NCI-H2029 treated with DMSO at 0.1 percent for 48 hours (cell line): ENCODE results near the gene DAZAP1.
"Not testable (repeated sequence)": the region's sequence is repeated elsewhere in the genome, so short reads cannot be mapped to it uniquely, and the experiment has no call there.

Experiments
- DNase-seq: peaks from one replicate; lab custom pipeline; 2025; lab: John Stamatoyannopoulos, UW

DAZAP1 gene

DNA sequence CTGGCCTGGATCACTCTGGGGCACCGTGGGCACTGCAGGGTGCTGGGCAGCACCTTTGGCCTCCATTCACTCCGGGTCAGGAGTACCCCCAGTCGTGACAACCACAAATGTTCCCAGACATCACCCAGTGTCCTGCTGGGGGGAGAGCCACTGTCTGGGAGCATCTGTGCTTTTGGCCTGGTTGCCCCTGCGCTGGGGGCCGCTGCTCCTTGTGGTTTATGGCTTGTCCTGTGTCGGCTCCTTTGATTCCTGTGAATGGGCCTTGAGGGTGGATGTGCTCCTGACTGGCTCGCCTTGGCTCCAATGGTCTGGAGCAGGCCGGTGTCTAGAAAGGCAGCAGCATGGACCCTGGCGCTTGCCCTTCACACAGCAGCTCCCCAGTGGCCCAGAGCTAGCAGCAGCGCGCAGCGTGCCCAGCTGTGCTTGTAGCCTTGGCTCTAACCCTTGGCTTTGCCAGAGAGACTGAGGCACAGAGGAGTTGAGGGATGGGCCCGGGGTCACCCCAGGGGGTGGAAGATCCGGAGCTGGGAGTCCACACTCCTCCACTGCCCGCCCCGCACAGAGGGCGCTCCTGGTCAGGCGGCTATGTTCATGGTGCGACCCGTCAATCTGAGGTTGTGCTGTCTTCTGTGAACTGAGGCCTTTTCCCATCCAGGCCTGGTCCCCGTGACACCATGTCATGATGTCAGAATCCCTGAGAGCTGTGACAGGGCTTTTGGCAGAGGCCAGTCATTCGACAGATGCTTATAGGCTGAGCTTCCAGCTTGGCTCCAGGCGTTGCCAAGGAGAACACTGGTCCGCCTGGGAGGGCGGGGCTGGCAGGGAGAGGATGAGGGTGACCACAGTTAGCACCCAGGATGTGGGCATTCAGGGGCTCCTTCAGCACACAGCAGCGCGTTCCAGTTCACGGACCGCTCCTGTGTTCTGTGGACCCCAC is 4.1 kb downstream of the DAZAP1 start:
- DNase-seq, result no peak

DNA sequence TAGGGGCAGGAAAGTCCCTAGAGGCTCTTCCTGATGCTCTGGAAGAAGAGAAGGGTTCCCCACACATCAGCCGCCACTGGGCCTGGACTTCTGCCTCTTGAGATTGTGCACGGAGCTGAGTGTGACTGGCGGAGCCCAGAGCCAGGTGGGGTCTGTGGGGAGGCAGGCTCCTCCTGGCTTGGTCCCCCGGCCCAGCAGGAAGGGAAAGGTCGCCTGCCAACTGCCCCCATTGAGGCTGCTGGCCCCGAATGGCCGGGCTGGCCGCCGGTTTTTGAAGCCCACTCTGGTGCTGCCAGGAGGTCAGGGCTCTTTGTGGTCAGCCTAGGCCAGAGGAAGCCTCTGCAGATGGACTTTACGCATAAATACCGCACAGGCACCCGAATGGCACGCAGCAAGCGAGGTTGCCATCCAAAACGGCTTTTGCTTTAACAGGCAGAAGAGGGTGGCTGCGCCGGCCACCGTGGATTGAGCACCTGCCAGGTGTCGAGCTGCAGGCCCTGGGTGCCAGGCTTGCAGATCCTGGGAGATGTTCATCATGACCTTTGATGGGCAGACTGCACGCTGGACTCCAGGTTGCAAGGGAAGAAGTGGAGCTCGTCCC is 5.0 kb downstream of the DAZAP1 start:
- DNase-seq, result no peak

DNA sequence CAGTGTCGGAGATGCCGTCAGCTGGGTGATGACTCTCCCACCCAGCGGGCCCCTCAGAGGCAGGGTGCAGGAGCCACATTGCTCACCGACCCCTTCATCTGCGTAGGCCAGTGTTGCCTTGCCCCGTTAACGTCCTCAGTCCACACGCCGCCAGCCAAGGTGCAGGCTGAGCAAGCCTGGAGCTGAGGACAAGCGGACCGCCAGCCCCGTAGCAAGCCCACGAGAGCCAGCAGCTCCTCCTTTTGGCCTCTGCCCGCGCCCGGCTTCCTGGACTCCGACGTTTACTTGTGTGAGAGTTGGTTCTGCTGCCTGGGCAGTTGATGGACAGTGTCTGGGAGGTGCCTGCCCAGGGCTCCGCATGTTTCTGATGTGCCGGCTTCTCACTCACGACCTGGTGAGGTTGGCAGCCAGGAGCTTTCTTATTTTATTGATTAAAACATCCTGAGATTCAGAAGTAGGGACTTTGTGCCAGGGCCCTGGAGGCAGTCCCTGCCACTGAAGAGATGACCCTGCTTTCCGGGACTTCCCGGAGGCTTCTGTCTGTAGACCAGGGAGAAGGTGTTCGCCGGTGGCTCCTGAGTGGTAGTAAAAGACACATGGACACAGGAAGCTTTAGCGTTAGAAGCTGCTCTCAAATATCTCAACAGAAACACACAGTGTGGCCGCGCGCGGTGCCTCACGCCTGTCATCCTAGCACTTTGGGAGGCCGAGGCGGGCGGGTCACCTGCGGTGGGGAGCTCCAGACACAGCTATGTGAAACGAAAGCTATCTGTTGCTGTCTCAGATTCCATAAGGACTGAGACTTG is 5.8 kb downstream of the DAZAP1 start:
- no peak for DNase-seq

DNA sequence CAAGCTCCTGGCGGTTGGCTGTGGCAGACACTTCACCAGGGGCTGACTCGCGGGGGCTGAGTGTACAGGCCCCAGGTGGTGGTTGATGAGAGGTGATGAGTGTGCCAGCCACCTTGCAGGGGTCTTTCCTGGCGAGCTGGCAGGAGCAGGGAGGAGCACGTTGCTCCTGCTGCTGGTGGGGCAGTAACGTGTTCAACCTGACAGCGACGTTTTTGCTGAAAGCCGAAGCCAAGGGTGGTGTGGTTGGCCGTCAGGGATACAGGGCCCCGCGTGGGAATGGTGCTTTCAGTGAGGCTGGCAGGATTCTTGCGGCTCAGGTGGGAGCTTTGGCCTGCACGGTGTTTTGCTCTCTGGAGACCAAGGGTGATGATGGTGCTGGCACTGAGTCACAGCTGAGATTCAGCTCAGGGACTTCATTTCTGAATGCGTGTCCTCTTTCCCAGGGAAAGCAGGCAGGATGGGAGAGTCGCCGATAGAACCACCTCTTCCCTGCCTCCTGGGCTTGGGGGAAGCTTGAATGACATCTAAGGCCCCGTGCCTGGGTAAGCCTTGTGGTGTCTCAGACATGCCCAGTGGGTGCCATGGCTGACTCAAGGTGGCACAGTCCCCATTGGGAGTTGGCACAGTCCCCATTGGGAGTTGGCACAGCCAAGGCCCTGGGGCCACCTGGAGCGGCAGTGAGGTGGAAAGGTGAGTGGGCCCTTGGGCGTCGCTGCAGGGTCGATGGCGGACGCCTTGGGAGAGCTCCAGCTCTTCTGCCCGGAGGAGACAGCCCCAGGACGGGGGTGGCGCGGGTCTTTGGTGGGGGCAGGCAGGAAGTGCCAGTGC is 8.8 kb downstream of the DAZAP1 start:
- no peak for DNase-seq

- DNase-seq, result no peak
Measured at GRCh38 chr19:1417145-1417544, 9.8 kb downstream of the DAZAP1 start.

GRCh38 chr19:1417681-1418495 is 10.5 kb downstream of the DAZAP1 start:
- DNase-seq, result no peak

DNA sequence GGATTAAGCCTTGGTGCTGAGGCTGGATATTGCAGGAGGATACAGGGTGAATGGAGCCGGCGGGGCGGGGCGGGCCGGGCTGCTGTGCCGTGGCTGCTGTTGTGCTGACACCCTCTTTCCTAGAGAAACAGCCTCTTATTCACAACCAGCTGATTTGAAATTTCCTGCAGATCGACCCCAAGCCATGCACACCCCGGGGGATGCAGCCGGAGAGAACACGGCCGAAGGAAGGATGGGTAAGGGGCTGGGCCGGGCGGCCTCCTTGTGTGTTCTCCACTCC is 11.1 kb downstream of the DAZAP1 start:
- DNase-seq, result no peak

GRCh38 chr19:1418951-1419738 is 11.8 kb downstream of the DAZAP1 start:
- no peak for DNase-seq

GRCh38 chr19:1420085-1420484 is 12.7 kb downstream of the DAZAP1 start:
- not testable (repeated sequence) for DNase-seq

GRCh38 chr19:1420590-1420989 is 13.2 kb downstream of the DAZAP1 start:
- no peak for DNase-seq

GRCh38 chr19:1421218-1421957 is 14.0 kb downstream of the DAZAP1 start:
- no peak for DNase-seq

DNA sequence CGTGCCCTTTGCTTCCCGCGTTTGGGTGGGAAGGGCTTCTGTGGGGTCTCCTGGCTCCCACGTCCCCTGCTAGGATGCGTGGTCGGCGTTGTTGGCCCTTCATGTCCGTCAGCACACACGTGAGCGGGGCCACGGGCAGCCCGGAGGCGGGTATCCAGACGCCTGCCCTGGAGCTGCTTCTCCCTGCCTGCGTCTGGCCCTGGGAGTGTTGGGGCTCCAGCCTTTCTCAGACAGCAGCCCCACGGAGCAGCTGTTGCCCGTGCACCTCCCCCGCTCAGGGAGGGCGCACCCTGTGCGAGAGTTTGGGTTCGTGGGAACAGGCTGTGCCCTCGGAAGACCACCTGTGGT is 14.5 kb downstream of the DAZAP1 start:
- DNase-seq, result no peak

GRCh38 chr19:1422360-1422759 is 15.0 kb downstream of the DAZAP1 start:
- no peak for DNase-seq

DNA sequence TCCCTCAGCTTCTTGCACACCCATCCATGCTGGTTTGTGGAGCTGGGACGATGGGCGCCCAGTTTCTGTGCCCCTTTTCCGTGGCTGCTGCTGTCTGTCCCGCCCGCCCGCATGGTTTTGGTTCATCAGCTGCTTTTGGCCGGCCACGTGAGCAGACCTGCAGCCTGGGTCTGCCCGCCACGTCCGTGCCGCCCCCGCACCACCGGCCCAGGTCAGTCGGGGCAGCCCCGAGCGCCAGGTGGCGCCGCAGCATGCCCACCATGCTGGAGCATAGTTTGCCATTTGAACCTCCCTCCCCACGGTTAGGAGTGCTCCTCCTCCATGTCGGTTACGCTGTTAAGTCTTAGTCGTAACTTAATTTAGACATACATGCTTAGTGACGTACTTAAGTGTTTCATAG is 15.6 kb downstream of the DAZAP1 start:
- no peak for DNase-seq

DNA sequence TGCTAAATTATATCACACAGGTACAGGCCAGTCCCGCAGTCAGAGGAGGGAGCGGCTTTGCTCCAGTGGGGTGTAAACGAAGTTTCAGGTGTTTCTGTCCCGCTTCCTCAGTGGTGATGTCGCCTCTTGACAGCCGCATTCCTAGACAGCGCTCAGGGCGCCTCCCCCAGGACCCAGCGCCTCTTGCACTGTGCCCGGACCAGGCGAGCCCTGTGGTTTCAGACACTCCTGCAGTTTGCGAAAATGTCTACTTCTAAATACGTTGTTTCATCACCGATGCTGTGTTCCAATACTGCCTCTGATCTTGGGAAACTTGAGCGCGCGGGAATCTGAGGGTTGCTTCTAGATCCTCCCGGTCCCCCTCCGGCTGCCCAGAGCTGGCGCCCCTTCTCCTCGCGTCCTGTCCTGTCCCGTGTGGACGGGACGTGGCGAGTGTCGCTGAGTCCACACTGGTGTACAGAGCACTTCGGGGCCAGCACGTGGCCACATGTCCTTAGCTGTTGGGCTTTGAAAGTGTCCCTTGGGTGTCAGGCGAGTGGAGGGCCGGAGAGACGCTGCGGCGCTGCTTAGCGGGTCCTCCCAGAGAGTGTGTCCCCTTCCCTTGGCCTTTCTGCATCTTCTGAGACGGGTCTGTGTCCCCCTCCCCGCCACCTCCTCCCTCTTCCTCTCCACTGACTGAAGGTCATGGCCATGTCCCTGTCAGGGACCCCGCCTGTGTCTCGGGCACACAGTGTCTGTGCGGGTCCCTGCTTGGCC is 16.2 kb downstream of the DAZAP1 start:
- DNase-seq, result no peak

- no peak for DNase-seq
Measured at GRCh38 chr19:1424192-1424955, 17.0 kb downstream of the DAZAP1 start.

GRCh38 chr19:1425102-1425837 is 17.9 kb downstream of the DAZAP1 start:
- DNase-seq, result no peak

GRCh38 chr19:1425902-1426301 is 18.5 kb downstream of the DAZAP1 start:
- no peak for DNase-seq
